K562 (cell line): ENCODE results near the gene COX6B2. TPM values are rescaled to one million over a fixed set of nuclear protein-coding genes. Genes with fewer than 3 reads are reported as not detected.

Experiments used
- CBX1 ChIP-seq: sonication (generic); IDR thresholded peaks from 2 replicates; pipeline ENCODE4 v1.6.1; 2016; ENCODE audit warnings: antibody characterized with exemption, low read depth, mild to moderate bottlenecking
- CEBPG ChIP-seq, 3 experiments: fragments of 200-800 bp in 1 of 3; sonication (Bioruptor generic) in 1 of 3; sonication (generic) in 1 of 3; formaldehyde crosslinking in 1 of 3; IDR thresholded peaks in 2 of 3; conservative IDR thresholded peaks in 1 of 3; 2 replicates each; pipeline versions ENCODE4 v1.6.1 to v1.8.0; 2016 to 2022; ENCODE audit warnings: missing compliant biosample characterization in 2 of 3, missing genetic modification characterization in 2 of 3, mild to moderate bottlenecking in 1 of 3, missing genetic modification reagents in 1 of 3
- DPF2 ChIP-seq: fragments of 450-650 bp; IDR thresholded peaks from 2 replicates; pipeline ENCODE4 v1.6.1; 2016
- EHMT2 ChIP-seq: fragments of 450-650 bp; IDR thresholded peaks from 2 replicates; pipeline ENCODE4 v1.6.1; 2018; ENCODE audit warnings: antibody characterized with exemption
- ETV1 ChIP-seq: fragments of 450-650 bp; conservative IDR thresholded peaks from 2 replicates; pipeline ENCODE4 v1.6.1; 2016; ENCODE audit warnings: missing genetic modification characterization, control low read depth, low read depth, missing compliant biosample characterization
- NCOA2 ChIP-seq, 2 experiments: fragments of 450-650 bp; IDR thresholded peaks; 2 replicates each; pipeline ENCODE4 v1.6.1; 2018; ENCODE audit warnings: mild to moderate bottlenecking in 2 of 2, moderate library complexity in 1 of 2; ENCODE audit not compliant: partially characterized antibody in 2 of 2
- PCBP1 ChIP-seq: fragments of 200-400 bp; formaldehyde crosslinking; IDR thresholded peaks from 2 replicates; pipeline ENCODE4 v1.6.1; 2018; ENCODE audit warnings: mild to moderate bottlenecking, low read depth, low read length; ENCODE audit not compliant: poor library complexity, severe bottlenecking
- PCBP2 ChIP-seq: fragments of 200-400 bp; formaldehyde crosslinking; IDR thresholded peaks from 2 replicates; pipeline ENCODE4 v1.6.1; 2018; ENCODE audit warnings: low read length, low read depth, mild to moderate bottlenecking, moderate library complexity; ENCODE audit not compliant: poor library complexity, severe bottlenecking
- RBM25 ChIP-seq: fragments of 200-400 bp; formaldehyde crosslinking; IDR thresholded peaks from 2 replicates; pipeline ENCODE4 v1.6.1; 2018; ENCODE audit warnings: low read length, low read depth, moderate library complexity; ENCODE audit not compliant: severe bottlenecking
- RBM34 ChIP-seq: fragments of 200-400 bp; formaldehyde crosslinking; IDR thresholded peaks from 2 replicates; pipeline ENCODE4 v1.6.1; 2018; ENCODE audit warnings: low read length, borderline replicate concordance; ENCODE audit not compliant: insufficient read depth
- polyA plus RNA-seq, 8 experiments: library from polyadenylated mRNA; depleted of rRNA in 4 of 8; stranded (reverse) in 5 of 8; unstranded in 3 of 8; fragments of >200 nt; fragmentation: Nextera tagmentation in 2 of 8; fragmentation: Illumina TruSeq in 1 of 8; extraction: Ambion mirVana in 2 of 8; extraction: Trizol in 1 of 8; gene quantifications; 2 replicates each; pipeline versions ENCODE4 v1.2.1 to v1.2.3, GENCODE V29; 2011 to 2014; ENCODE audit warnings: inconsistent platforms in 1 of 8, missing spikeins in 1 of 8
- total RNA-seq, 7 experiments: library from RNA; depleted of rRNA in 6 of 7; stranded (reverse); fragments of >200 nt in 6 of 7; fragmentation: Illumina TruSeq in 2 of 7; extraction: Trizol in 2 of 7; gene quantifications; 2 replicates each; pipeline versions ENCODE4 v1.2.1 to v1.2.3, GENCODE V29; 2011 to 2021; ENCODE audit warnings: low replicate concordance in 1 of 7
- TF ChIP-seq, protein P1 (sequence below): fragments of 200-800 bp; sonication (Bioruptor generic); IDR thresholded peaks from 2 replicates; pipeline ENCODE4 v1.6.1; 2017; ENCODE audit warnings: missing genetic modification characterization, missing compliant biosample characterization
- TF ChIP-seq, protein P2 (sequence below): fragments of 450-650 bp; formaldehyde crosslinking; IDR thresholded peaks from 2 replicates; pipeline ENCODE4 v1.4.0; 2022; ENCODE audit warnings: missing genetic modification characterization
- TF ChIP-seq, protein P3 (sequence below): fragments of 450-650 bp; formaldehyde crosslinking; IDR thresholded peaks from 2 replicates; pipeline ENCODE4 v1.4.0; 2020; ENCODE audit warnings: mild to moderate bottlenecking, moderate library complexity
- TF ChIP-seq, protein P4 (sequence below): fragments of 250-450 bp; sonication (Bioruptor Pico); IDR thresholded peaks from 2 replicates; pipeline ENCODE4 v1.9.0; 2021; ENCODE audit warnings: mild to moderate bottlenecking
- TF ChIP-seq, protein P5 (sequence below): fragments of 250-450 bp; sonication (Bioruptor Pico); IDR thresholded peaks from 2 replicates; pipeline ENCODE4 v1.5.0; 2021; ENCODE audit warnings: mild to moderate bottlenecking, moderate library complexity
- TF ChIP-seq, protein P6 (sequence below): sonication (generic); formaldehyde crosslinking; IDR thresholded peaks from 2 replicates; pipeline ENCODE4 v1.4.0; 2020; ENCODE audit warnings: mild to moderate bottlenecking, missing genetic modification reagents

COX6B2 gene
- total and polyA plus RNA-seq, 9 of the 15 experiments (the other 6 are each of a cell fraction or from before 2014, with no cell fraction given) = 0.40 to 2.5 (median 0.83) TPM

GRCh38 chr19:55369653-55370304, 15.3 kb upstream of the COX6B2 start (continued):
- TF ChIP-seq, protein P1, sequence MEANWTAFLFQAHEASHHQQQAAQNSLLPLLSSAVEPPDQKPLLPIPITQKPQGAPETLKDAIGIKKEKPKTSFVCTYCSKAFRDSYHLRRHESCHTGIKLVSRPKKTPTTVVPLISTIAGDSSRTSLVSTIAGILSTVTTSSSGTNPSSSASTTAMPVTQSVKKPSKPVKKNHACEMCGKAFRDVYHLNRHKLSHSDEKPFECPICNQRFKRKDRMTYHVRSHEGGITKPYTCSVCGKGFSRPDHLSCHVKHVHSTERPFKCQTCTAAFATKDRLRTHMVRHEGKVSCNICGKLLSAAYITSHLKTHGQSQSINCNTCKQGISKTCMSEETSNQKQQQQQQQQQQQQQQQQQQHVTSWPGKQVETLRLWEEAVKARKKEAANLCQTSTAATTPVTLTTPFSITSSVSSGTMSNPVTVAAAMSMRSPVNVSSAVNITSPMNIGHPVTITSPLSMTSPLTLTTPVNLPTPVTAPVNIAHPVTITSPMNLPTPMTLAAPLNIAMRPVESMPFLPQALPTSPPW = no peak
- peak; percentile 38 for TF ChIP-seq PCBP1
- no peak for TF ChIP-seq CEBPG (CRISPR knock-in tag; IDR thresholded peaks at IDR 0.05)
- TF ChIP-seq CEBPG (tag; conservative IDR thresholded peaks at IDR 0.05 in 1 of 2, IDR thresholded peaks at IDR 0.05 in 1 of 2) = no peak
- TF ChIP-seq, protein P2, sequence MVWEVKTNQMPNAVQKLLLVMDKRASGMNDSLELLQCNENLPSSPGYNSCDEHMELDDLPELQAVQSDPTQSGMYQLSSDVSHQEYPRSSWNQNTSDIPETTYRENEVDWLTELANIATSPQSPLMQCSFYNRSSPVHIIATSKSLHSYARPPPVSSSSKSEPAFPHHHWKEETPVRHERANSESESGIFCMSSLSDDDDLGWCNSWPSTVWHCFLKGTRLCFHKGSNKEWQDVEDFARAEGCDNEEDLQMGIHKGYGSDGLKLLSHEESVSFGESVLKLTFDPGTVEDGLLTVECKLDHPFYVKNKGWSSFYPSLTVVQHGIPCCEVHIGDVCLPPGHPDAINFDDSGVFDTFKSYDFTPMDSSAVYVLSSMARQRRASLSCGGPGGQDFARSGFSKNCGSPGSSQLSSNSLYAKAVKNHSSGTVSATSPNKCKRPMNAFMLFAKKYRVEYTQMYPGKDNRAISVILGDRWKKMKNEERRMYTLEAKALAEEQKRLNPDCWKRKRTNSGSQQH = no peak
- TF ChIP-seq, protein P3, sequence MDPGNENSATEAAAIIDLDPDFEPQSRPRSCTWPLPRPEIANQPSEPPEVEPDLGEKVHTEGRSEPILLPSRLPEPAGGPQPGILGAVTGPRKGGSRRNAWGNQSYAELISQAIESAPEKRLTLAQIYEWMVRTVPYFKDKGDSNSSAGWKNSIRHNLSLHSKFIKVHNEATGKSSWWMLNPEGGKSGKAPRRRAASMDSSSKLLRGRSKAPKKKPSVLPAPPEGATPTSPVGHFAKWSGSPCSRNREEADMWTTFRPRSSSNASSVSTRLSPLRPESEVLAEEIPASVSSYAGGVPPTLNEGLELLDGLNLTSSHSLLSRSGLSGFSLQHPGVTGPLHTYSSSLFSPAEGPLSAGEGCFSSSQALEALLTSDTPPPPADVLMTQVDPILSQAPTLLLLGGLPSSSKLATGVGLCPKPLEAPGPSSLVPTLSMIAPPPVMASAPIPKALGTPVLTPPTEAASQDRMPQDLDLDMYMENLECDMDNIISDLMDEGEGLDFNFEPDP = no peak
- TF ChIP-seq DPF2 = no peak
- TF ChIP-seq PCBP2 = no peak
- no peak for TF ChIP-seq EHMT2
- TF ChIP-seq CBX1 = no peak
- TF ChIP-seq, protein P4, sequence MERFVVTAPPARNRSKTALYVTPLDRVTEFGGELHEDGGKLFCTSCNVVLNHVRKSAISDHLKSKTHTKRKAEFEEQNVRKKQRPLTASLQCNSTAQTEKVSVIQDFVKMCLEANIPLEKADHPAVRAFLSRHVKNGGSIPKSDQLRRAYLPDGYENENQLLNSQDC (CRISPR knock-in tag) = no peak
- TF ChIP-seq, protein P5, sequence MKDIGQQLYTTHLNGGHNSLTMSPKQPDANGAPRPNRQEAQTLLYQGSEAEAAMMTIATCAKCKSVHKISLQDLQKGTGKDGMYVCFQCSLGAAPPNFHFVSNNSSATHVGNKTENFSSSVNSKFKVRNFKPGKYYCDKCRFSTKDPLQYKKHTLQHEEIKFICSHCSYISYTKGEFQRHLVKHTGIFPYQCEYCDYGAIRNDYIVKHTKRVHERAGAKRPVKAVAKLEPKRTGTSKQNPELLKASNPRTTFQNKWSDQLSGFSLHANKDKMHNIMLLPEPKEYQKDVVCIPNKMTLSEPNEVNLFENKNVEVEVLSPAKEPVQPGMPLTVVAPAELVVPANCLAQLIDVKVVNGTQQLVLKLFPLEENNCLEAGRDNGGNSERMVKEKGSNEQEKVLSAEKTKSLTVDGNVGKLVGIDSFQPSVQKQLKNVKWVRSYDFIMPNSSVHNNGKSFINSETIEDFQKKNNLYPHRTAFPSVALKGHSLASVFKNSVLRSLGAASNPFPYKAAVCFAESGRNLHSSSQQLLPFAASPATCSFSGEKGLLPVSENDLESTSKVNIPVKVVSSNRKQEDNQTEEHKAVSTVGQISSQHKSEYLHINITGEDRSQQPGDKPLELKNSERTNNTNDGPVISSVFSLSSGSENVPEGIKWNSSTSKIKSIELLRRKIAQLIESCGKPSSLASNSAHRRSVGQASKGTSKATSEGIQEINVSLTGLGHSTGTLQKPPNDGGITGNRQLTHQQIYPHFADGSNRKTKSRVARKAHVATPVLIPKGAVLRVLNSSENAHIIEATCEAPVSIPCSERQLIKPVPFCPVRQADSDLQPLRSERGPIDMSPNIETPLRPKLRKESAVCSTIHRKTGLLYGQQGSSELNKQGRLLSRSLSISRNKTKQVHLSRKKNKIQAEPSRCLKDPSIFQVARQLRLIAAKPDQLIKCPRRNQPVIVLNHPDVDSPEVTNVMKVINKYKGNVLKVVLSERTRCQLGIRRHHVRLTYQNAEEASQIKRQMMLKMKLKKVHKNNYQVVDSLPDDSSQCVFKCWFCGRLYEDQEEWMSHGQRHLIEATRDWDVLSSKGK = no peak
- TF ChIP-seq, protein P6, sequence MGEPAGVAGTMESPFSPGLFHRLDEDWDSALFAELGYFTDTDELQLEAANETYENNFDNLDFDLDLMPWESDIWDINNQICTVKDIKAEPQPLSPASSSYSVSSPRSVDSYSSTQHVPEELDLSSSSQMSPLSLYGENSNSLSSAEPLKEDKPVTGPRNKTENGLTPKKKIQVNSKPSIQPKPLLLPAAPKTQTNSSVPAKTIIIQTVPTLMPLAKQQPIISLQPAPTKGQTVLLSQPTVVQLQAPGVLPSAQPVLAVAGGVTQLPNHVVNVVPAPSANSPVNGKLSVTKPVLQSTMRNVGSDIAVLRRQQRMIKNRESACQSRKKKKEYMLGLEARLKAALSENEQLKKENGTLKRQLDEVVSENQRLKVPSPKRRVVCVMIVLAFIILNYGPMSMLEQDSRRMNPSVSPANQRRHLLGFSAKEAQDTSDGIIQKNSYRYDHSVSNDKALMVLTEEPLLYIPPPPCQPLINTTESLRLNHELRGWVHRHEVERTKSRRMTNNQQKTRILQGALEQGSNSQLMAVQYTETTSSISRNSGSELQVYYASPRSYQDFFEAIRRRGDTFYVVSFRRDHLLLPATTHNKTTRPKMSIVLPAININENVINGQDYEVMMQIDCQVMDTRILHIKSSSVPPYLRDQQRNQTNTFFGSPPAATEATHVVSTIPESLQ (CRISPR knock-in tag) = no peak
- TF ChIP-seq NCOA2 (IDR thresholded peaks at IDR 0.05; ENCODE audit: partially characterized antibody in 2 of 2) = no peak
- TF ChIP-seq RBM25 = no peak
- TF ChIP-seq RBM34 = no peak
- TF ChIP-seq ETV1 (tag) = no peak
